Transverse colon (tissue), 4 donors: ENCODE data around the gene GVQW3. TPM values are rescaled to one million over a fixed set of nuclear protein-coding genes. Genes with fewer than 3 reads are reported as not detected.

Experiments used
- DNase-seq: peaks from one replicate; pipeline ENCODE4 v3.0.0-alpha.2; 2019
- H3K27ac ChIP-seq, 4 donors: fragments of 200-600 bp; sonication (generic); 2 replicates each; pipeline ENCODE4 v1.5.1; 2016 to 2018; ENCODE audit warnings: inconsistent platforms in 4 of 4
- H3K27me3 ChIP-seq: fragments of 200-600 bp; sonication (generic); 2 replicates; pipeline ENCODE4 v1.5.1; 2017; ENCODE audit warnings: inconsistent platforms
- H3K36me3 ChIP-seq, 4 donors: fragments of 200-600 bp; sonication (generic); 2 replicates each; pipeline ENCODE4 v1.5.1; 2017 to 2019; ENCODE audit warnings: inconsistent platforms in 4 of 4
- H3K4me1 ChIP-seq, 4 donors: fragments of 200-600 bp; sonication (generic); 2 replicates each; pipeline ENCODE4 v1.5.1; 2017 to 2020; ENCODE audit warnings: inconsistent platforms in 4 of 4
- H3K4me3 ChIP-seq, 4 donors: fragments of 200-600 bp; sonication (generic); 1 replicate in 1 of 4; 2 replicates in 3 of 4; pipeline versions ENCODE4 v1.5.1 to v1.6.1; 2017 to 2019; ENCODE audit warnings: inconsistent platforms in 4 of 4
- H3K9me3 ChIP-seq, 2 donors: fragments of 200-600 bp; sonication (generic); 2 replicates each; pipeline ENCODE4 v1.5.1; 2017 to 2019; ENCODE audit warnings: inconsistent platforms in 2 of 2
- EP300 ChIP-seq: sonication (generic); formaldehyde crosslinking; IDR thresholded peaks from one replicate; pipeline ENCODE4 v1.6.1; 2017; ENCODE audit warnings: antibody characterized with exemption, low read depth
- POLR2A ChIP-seq: fragments of 450-650 bp; IDR thresholded peaks from one replicate; pipeline ENCODE4 v1.6.1; 2016; ENCODE audit warnings: antibody characterized with exemption, mild to moderate bottlenecking, moderate library complexity
- POLR2AphosphoS5 ChIP-seq, 3 donors: sonication (generic); formaldehyde crosslinking; IDR thresholded peaks; one replicate each; pipeline ENCODE4 v1.6.1; 2016; ENCODE audit warnings: antibody characterized with exemption in 3 of 3
- WGBS, 2 donors: methylation state at CpG; one replicate each; pipeline ENCODE4 v1.1.5; 2018; ENCODE audit warnings: low coverage in 1 of 2; 5-methylcytosine and 5-hydroxymethylcytosine counted together
- in situ Hi-C, 4 donors: fragments of 200-750 bp; cut with MboI; loops; one replicate each; pipeline versions ENCODE4 v1.15.0 to v1.15.1; 2017; ENCODE audit warnings: low sequenced_read_pairs in 3 of 4, low pct_ligation_motif_present in 1 of 4, low pct_unique_long_range_greater_than_20kb in 1 of 4
- intact Hi-C: fragments of 100-400 bp; cut with DNase I; formaldehyde crosslinking; loops from one replicate; pipeline ENCODE4 v1.15.1; 2023; ENCODE audit warnings: low total_unique reads
- total RNA-seq, 4 donors: library from RNA; depleted of rRNA; stranded (reverse); fragments of >200 nt; gene quantifications; one replicate each; pipeline ENCODE4 v1.1.0, GENCODE V29; 2016
- TF ChIP-seq, protein P1 (sequence below), 5 experiments: fragments of 200-600 bp in 3 of 5; fragments of 450-650 bp in 2 of 5; sonication (generic) in 3 of 5; IDR thresholded peaks; 1 replicate in 2 of 5; 2 replicates in 3 of 5; pipeline ENCODE4 v1.5.1; 2016 to 2017; ENCODE audit warnings: antibody characterized with exemption in 5 of 5, inconsistent platforms in 3 of 5, mild to moderate bottlenecking in 2 of 5, moderate library complexity in 1 of 5

The GVQW3 gene
- 1 to 10 TPM; 1.6 to 5.6 (median 4.3) TPM for total RNA-seq

DNA sequence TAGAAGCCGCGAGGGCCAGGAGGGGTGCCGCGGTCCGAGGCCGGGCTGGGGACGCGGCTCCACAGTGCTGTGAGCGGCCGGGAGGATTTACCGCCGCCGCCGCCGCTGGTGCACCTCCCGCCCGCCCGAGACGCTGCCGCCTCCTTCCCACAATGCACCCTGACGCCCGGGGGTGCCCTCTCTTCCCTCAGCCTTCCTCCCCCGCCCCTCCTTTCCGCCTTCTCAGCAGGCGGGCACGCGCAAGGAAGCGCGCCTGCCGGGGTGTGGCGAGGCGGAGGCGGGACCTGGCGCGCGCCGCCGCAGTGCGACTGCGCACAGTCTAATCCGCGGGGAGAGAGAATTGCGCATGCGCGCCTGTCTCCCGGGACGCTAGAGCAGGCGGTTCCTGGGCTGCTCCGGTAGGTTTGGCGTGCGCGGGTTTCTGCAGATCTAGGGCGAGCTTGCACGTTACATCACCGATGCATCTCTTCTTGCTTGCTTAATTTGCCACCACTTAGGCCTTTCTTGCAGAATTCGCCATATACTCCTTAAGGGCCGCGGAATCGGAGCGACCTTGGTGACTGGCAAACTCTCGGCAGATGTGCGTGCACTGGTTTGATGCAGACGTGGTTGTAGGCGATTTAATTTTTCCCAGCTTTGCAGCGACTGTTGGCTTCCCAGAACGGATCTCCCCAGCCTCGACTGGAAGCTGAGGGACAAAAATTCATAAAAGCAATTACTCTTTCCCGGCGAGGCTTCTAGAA, at the start of gene GVQW3, which contains the start of gene THAP12:
TSS of gene GVQW3 (plus strand) at position 347 of the 743 bp plus-strand sequence. CDS start 506 bp downstream, outside the sequence.
TSS of gene THAP12 (minus strand) at position 156 of the 743 bp plus-strand sequence. CDS start 296 bp downstream, outside the sequence.
- peak within 1 kb of the TSS; percentile 91 to 94 (median 91) for H3K27ac ChIP-seq
- peaks cover 34 to 54% (median 39%) of the 10 kb centered on the region in 4 donors for H3K4me1 ChIP-seq
- peak; percentile 57 for TF ChIP-seq POLR2A
- TF ChIP-seq EP300 = no peak
- peak; percentile 73 to 89 (median 81) for TF ChIP-seq POLR2AphosphoS5 (IDR thresholded peaks at IDR 0.05)
- TF ChIP-seq, protein P1, sequence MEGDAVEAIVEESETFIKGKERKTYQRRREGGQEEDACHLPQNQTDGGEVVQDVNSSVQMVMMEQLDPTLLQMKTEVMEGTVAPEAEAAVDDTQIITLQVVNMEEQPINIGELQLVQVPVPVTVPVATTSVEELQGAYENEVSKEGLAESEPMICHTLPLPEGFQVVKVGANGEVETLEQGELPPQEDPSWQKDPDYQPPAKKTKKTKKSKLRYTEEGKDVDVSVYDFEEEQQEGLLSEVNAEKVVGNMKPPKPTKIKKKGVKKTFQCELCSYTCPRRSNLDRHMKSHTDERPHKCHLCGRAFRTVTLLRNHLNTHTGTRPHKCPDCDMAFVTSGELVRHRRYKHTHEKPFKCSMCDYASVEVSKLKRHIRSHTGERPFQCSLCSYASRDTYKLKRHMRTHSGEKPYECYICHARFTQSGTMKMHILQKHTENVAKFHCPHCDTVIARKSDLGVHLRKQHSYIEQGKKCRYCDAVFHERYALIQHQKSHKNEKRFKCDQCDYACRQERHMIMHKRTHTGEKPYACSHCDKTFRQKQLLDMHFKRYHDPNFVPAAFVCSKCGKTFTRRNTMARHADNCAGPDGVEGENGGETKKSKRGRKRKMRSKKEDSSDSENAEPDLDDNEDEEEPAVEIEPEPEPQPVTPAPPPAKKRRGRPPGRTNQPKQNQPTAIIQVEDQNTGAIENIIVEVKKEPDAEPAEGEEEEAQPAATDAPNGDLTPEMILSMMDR (IDR thresholded peaks at IDR 0.05) = no peak
- WGBS, 2 donors = 1% methylated on average over 59 of the region's 69 CpGs; no CpG with 5 or more reads in 1 of the 2 donors
- no peaks in the 10 kb centered on the region for H3K27me3 ChIP-seq
- H3K36me3 ChIP-seq = no peaks in the 10 kb centered on the region
- in situ Hi-C loops (no loop called here), intact Hi-C loops (no loop called here)
- H3K9me3 ChIP-seq = no peaks in the 10 kb centered on the region
- H3K4me3 ChIP-seq = peak within 1 kb of the TSS; percentile 92 to 96 (median 94)
- DNase-seq = peak; percentile 98

DNA sequence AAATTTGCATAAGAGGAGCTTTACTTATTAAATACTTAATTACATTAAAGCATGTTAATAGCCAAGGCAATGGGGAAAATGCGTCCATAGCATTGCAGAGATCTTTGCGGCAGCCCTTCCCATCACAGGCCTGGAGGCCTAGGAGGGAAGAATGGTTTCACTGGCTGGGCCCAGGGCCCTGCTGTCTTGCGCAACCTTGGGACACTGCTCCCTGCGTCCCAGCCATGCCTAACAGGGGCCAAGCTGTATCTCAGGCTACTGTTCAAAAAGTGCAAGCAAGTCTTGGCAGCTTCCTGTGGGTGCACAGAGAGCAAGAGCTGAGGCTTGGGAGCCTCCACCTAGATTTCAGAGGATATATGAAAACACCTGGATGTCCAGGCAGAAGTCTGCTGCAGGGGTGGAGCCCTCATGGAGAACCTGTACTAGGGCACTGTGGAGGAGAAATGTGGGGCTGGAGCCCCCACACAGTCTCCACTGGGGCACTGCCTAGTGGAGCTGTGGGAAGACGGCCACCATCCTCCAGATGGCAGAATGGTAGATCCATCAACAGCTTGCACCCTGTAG, 46.2 kb upstream of the GVQW3 start:
- Histone ChIP-seq H3K4me3 (no peak overlapping the region), H3K36me3 (no peaks in the 10 kb centered on the region), H3K27me3 (no peaks in the 10 kb centered on the region), H3K4me1 (peaks cover 0 to 11% (median 0%) of the 10 kb centered on the region in 4 donors), H3K27ac (no peak overlapping the region), H3K9me3 (peaks cover 8% of the 10 kb centered on the region in 2 donors)
- WGBS, 2 donors = 86 to 98% methylated on average over 2 to 5 of the region's 5 CpGs
- no peak for DNase-seq
- in situ Hi-C loops (no loop called here), intact Hi-C loops (no loop called here)
- TF ChIP-seq POLR2A = no peak
- TF ChIP-seq, protein P1 (IDR thresholded peaks at IDR 0.05) = no peak
- TF ChIP-seq POLR2AphosphoS5 (IDR thresholded peaks at IDR 0.05) = no peak
- no peak for TF ChIP-seq EP300

DNA sequence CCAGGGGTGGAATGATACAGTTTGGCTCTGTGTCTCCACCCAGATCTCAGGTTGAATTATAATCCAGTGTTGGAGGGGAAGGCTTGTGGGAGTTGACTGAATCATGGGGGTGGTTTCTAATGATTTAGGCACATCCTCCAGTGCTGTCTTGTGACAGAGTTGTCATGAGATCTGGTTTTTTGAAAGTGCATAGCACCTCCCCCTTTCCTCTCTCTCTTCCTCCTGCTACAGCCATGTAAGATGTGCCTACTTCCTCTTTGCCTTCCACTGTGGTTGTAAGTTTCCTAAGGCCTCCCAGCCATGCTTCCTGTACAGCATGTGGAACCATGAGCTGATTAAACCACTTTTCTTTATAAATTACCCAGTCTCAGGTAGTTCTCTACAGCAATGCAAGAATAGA, 45.3 kb upstream of the GVQW3 start:
- TF ChIP-seq EP300 (no peak), POLR2A (no peak), POLR2AphosphoS5 (IDR thresholded peaks at IDR 0.05) (no peak)
- TF ChIP-seq, protein P1 (IDR thresholded peaks at IDR 0.05) = no peak
- Histone ChIP-seq H3K27ac (no peak overlapping the region), H3K27me3 (no peaks in the 10 kb centered on the region), H3K36me3 (no peaks in the 10 kb centered on the region), H3K4me1 (peaks cover 0 to 11% (median 0%) of the 10 kb centered on the region in 4 donors), H3K9me3 (peaks cover 8% of the 10 kb centered on the region in 2 donors), H3K4me3 (no peak overlapping the region)
- in situ Hi-C loops (no loop called here), intact Hi-C loops (no loop called here)
- DNase-seq = no peak

DNA sequence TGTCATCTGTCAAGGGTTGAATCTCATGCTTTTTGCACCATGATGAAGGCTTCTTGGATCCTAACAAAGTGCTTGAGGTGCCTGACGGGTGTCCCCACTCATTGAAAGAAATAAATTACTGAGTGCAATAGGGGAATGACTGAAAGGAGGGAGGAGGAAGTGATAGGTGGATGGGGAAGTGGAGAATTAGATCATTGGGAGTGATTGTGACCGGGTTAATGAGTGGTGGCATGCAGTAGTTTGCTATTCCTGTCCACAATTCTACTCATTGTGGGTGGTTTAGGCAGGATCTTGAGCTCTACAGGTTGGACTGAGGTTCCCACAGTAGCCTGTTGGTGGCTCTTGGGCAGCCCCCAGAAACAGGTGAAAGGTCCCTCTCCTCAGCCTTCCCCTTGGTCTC, 44.5 kb upstream of the GVQW3 start:
- in situ Hi-C loops = no loop called here
- no peak for DNase-seq
- H3K27ac ChIP-seq = no peak overlapping the region
- H3K27me3 ChIP-seq = no peaks in the 10 kb centered on the region
- intact Hi-C loops = no loop called here
- H3K4me3 ChIP-seq = no peak overlapping the region
- 62 to 81% methylated on average over 2 of the region's 2 CpGs for WGBS, 2 donors
- H3K4me1 ChIP-seq = peaks cover 0 to 11% (median 0%) of the 10 kb centered on the region in 4 donors
- TF ChIP-seq, protein P1 (IDR thresholded peaks at IDR 0.05) = no peak
- TF ChIP-seq EP300 (no peak), POLR2AphosphoS5 (IDR thresholded peaks at IDR 0.05) (no peak), POLR2A (no peak)
- H3K36me3 ChIP-seq = no peaks in the 10 kb centered on the region
- H3K9me3 ChIP-seq = peaks cover 8% of the 10 kb centered on the region in 2 donors
